ENCODE measurements around the gene OR6B1. TPM values are rescaled to one million over a fixed set of nuclear protein-coding genes. Genes with fewer than 3 reads are reported as not detected.
"Not testable (repeated sequence)": the region's sequence is repeated elsewhere in the genome, so short reads cannot be mapped to it uniquely, and the experiment has no call there.

OR6B1 gene
- total RNA-seq, 1 experiment from 2014 or later = not detected

- no peak for ATAC-seq
- POLR2A ChIA-PET = no interaction called here
- Mint-ChIP-seq H3K4me1 (no peaks in the 10 kb centered on the region), H3K27me3 (ENCODE audit: low read depth) (no peaks in the 10 kb centered on the region), H3K27ac (no peak overlapping the region), H3K9me3 (peaks cover 6% of the 10 kb centered on the region), H3K36me3 (no peaks in the 10 kb centered on the region), H3K4me3 (no peak overlapping the region)
- no peak for DNase-seq (ENCODE audit: low spot score)
- CTCF ChIA-PET = interaction anchor here (1.1 kb wide), 1 partner anchor 14 kb away, joined by 3 read pairs; no protein-coding TSS in a partner anchor
- TF ChIP-seq ZNF423 (CRISPR knock-in tag; IDR thresholded peaks at IDR 0.05) (no peak), ZNF219 (CRISPR knock-in tag; IDR thresholded peaks at IDR 0.05; ENCODE audit: borderline replicate concordance) (no peak), FOXJ3 (CRISPR knock-in tag; IDR thresholded peaks at IDR 0.05; ENCODE audit: borderline replicate concordance) (no peak), TEAD4 (CRISPR knock-in tag; IDR thresholded peaks at IDR 0.05) (no peak), OVOL2 (CRISPR knock-in tag; IDR thresholded peaks at IDR 0.05; ENCODE audit: borderline replicate concordance) (no peak), AFF4 (CRISPR knock-in tag; IDR thresholded peaks at IDR 0.05; ENCODE audit: borderline replicate concordance) (no peak), ATF1 (CRISPR knock-in tag; IDR thresholded peaks at IDR 0.05) (no peak), GABPB1 (CRISPR knock-in tag; IDR thresholded peaks at IDR 0.05) (no peak), ATF3 (CRISPR knock-in tag; conservative IDR thresholded peaks at IDR 0.05) (no peak), GRHL2 (CRISPR knock-in tag; IDR thresholded peaks at IDR 0.05; ENCODE audit: insufficient replicate concordance, severe bottlenecking) (no peak), ESRRA (CRISPR knock-in tag; IDR thresholded peaks at IDR 0.05; ENCODE audit: borderline replicate concordance) (no peak), HMGXB4 (CRISPR knock-in tag; IDR thresholded peaks at IDR 0.05) (no peak), ATF6 (CRISPR knock-in tag; IDR thresholded peaks at IDR 0.05) (no peak), MYBL2 (CRISPR knock-in tag; IDR thresholded peaks at IDR 0.05) (no peak), NFYB (CRISPR knock-in tag; conservative IDR thresholded peaks at IDR 0.05; ENCODE audit: low read depth) (no peak)
These were observed 49.4 kb downstream of the OR6B1 start for GRCh38 chr7:144049491-144049890.

- CTCF ChIA-PET = interaction anchor here (1.1 kb wide), 1 partner anchor 13 kb away, joined by 3 read pairs; no protein-coding TSS in a partner anchor
- POLR2A ChIA-PET = no interaction called here
These were observed 50.0 kb downstream of the OR6B1 start for GRCh38 chr7:144050093-144050492.

GRCh38 chr7:144050884-144051283, 50.8 kb downstream of the OR6B1 start:
- H3K36me3 Mint-ChIP-seq; H3K9me3 Mint-ChIP-seq; CTCF ChIA-PET; H3K27ac Mint-ChIP-seq; DNase-seq (ENCODE audit: low spot score); H3K4me3 Mint-ChIP-seq; H3K27me3 Mint-ChIP-seq (ENCODE audit: low read depth); H3K4me1 Mint-ChIP-seq; POLR2A ChIA-PET; ATAC-seq: not testable (repeated sequence)

More at GRCh38 chr7:144050093-144050492, 50.0 kb downstream of the OR6B1 start:
- Mint-ChIP-seq H3K9me3 (peaks cover 6% of the 10 kb centered on the region), H3K27me3 (ENCODE audit: low read depth) (no peaks in the 10 kb centered on the region), H3K36me3 (no peaks in the 10 kb centered on the region), H3K27ac (no peak overlapping the region), H3K4me1 (no peaks in the 10 kb centered on the region), H3K4me3 (no peak overlapping the region)
- DNase-seq (ENCODE audit: low spot score) (no peak), ATAC-seq (no peak)
- TF ChIP-seq ZNF138 (CRISPR knock-in tag; conservative IDR thresholded peaks at IDR 0.05) (no peak), JUN (CRISPR knock-in tag; IDR thresholded peaks at IDR 0.05) (no peak), OVOL2 (CRISPR knock-in tag; IDR thresholded peaks at IDR 0.05; ENCODE audit: borderline replicate concordance) (no peak), RORB (CRISPR knock-in tag; IDR thresholded peaks at IDR 0.05) (no peak), NFATC4 (CRISPR knock-in tag; IDR thresholded peaks at IDR 0.05) (no peak), ZMAT4 (CRISPR knock-in tag; IDR thresholded peaks at IDR 0.05) (no peak), PREB (CRISPR knock-in tag; IDR thresholded peaks at IDR 0.05; ENCODE audit: borderline replicate concordance) (no peak)

Measured in WTC11 (cell line).